Measurements from ENCODE around the gene PDE4B.

- TF ChIP-seq CTCF (IDR thresholded peaks at IDR 0.05) = no peak
- TF ChIP-seq POLR2AphosphoS5 (IDR thresholded peaks at IDR 0.05) = no peak
- TF ChIP-seq EP300 (IDR thresholded peaks at IDR 0.05) = no peak
These were observed 156.0 kb downstream of the PDE4B start for GRCh38 chr1:65948609-65949229.

Measured in esophagus muscularis mucosa (tissue), 4 donors.